NOMO-1 treated with dmso at 0.1 percent for 144 hours (cell line): Measurements from ENCODE around the gene GNB5.

Experiments used
- DNase-seq: peaks from one replicate; lab custom pipeline; 2025; ENCODE audit not compliant: unreplicated experiment; lab: John Stamatoyannopoulos, UW

Gene GNB5

DNA sequence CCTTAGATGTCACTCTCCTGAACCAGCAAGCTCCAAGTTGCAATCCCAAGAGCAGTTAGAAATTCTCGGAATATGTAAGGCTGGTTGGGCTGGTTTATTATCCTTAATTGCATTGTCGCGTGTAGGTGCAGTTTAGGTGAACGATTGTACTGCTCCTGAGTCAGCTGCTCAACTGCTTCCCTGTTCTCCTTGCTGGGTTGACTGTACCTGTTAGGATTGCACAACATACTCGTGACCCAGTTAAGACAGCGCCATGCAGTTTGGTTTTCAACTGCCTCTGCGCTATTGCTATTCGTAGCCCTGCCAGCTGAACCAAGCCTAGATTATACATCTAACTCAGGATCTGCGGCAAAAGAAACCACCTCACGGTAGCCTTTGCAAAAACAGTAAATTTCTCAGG is 119.6 kb downstream of the GNB5 start:
- no peak for DNase-seq

GRCh38 chr15:52069559-52069958 is 121.6 kb downstream of the GNB5 start:
- DNase-seq: no peak

GRCh38 chr15:52068004-52068615 is 123.1 kb downstream of the GNB5 start:
- DNase-seq: no peak

GRCh38 chr15:52067545-52067926 is 123.7 kb downstream of the GNB5 start:
- no peak for DNase-seq

DNA sequence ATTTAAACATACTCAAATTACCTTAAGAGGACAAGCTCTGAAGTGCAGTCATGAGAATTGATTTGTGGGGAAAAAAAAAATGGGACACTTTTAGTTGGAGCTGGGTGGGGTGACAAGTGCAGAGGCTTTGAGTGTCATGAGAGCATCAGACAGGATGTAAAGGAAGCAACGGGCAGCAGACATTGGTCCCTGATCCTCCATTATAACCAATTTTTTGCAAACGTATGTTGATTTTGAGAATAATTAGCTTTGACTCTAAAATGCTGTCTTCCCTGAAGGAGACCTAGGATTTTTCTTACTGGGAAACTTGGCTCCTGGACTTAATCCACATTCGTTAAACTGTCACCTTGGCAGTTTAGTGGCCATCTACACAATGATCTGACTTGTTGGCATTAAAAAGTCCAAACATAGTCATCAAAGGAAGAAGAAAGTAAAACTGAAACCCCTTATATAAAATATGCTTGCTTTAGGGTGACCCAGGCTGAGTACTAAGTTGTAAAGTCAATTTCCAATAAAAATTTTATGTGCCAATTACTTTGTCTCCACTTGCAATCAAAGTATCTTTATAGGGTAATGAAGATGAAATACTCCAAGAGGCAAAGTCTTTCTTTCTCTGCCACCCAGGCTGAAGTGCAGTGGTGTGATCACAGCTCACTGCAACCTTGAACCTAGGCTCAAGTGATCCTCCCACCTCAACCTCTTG is 124.2 kb downstream of the GNB5 start:
- no peak for DNase-seq
